ENCODE measurements around the gene SAMD13. TPM values are rescaled to one million over a fixed set of nuclear protein-coding genes. Genes with fewer than 3 reads are reported as not detected.

SAMD13 gene
- 2.8 and 3.2 TPM in 2 replicates for total RNA-seq

GRCh38 chr1:84301004-84301784 is at the start of gene SAMD13:
Gene SAMD13 (plus strand): TSS chr1:84301708. CDS start chr1:84303235, 1,527 bp downstream.

GRCh38 chr1:84398175-84399155 is 97.0 kb downstream of the SAMD13 start, which contains the start of gene DNASE2B:
Gene DNASE2B (plus strand): TSS chr1:84398484. CDS start chr1:84398565, 81 bp downstream.

Small RNA genes within 50 kb of the gene (small RNA-seq; reads per million reads assigned to genes)
- gene RF00410, result not detected

Other genes with a start within 250 kb of the SAMD13 start
- gene PRKACB, start 157.4 kb upstream of the SAMD13 start, total RNA-seq, result 140 and 160 TPM in 2 replicates
- gene DNASE2B, start 96.8 kb downstream of the SAMD13 start, total RNA-seq, result not detected in 2 replicates
- 50.3 and 54.5 TPM in 2 replicates for gene RPF1, start 177.6 kb downstream of the SAMD13 start, total RNA-seq
- 0.36 and 1.1 TPM in 2 replicates for gene SPATA1, start 204.7 kb downstream of the SAMD13 start, total RNA-seq
- 45.2 and 56.4 TPM in 2 replicates for gene GNG5, start 204.9 kb downstream of the SAMD13 start, total RNA-seq

Data from thoracic aorta endothelial cell (primary cell).